Measurements from ENCODE around the gene PFKFB1. TPM values are rescaled to one million over a fixed set of nuclear protein-coding genes. Genes with fewer than 3 reads are reported as not detected.

Gene PFKFB1
- total and polyA plus RNA-seq, 9 of the 15 experiments (the other 6 are each of a cell fraction or from before 2014, with no cell fraction given), result 0.07 to 0.24 (median 0.15) TPM; not detected in 2

DNA sequence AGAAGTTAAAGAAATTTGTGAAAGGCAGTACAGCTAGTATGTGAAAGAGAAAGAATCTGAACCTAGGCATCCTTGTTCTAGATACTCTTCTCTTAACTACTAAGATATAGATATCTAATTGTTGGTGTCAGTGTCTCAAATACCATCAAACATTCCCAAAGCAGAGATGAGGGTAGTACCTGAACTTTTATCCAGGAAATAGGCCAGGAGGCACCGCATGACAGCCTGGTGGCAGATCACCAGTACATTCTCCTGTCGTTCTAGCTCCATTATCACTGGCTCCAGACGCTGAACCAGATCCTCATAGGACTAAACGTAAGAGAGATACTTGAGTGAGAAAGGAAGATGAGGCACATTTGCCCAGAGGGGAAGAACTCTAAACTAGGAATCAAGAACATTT is 56.6 kb downstream of the PFKFB1 start (continued):
- TF ChIP-seq, protein P1, sequence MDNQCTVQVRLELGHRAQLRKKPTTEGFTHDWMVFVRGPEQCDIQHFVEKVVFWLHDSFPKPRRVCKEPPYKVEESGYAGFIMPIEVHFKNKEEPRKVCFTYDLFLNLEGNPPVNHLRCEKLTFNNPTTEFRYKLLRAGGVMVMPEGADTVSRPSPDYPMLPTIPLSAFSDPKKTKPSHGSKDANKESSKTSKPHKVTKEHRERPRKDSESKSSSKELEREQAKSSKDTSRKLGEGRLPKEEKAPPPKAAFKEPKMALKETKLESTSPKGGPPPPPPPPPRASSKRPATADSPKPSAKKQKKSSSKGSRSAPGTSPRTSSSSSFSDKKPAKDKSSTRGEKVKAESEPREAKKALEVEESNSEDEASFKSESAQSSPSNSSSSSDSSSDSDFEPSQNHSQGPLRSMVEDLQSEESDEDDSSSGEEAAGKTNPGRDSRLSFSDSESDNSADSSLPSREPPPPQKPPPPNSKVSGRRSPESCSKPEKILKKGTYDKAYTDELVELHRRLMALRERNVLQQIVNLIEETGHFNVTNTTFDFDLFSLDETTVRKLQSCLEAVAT (IDR thresholded peaks at IDR 0.05), result no peak
- no peak for TF ChIP-seq ASH1L (IDR thresholded peaks at IDR 0.05; ENCODE audit: borderline replicate concordance, low read depth, partially characterized antibody)

DNA sequence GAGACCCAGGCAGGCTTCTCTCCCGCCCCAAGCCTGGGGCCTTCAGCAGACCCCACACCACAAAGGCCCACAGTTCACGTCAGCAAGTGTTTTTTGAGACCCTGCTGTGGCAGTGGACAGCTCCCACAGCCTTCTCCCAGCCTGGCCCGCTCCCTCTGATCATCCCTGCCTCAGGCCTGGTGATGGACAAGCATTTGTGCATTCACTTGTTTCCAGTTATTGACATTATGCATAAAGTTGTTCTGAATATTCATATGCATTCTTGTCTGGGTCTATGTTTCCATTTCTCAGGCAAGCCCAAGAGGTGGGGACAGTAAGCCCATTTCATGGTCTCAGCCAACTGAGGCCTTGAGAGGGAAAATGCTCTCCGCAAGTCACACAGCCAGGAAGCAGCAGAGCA is 58.7 kb downstream of the PFKFB1 start:
- FAIRE-seq, result no peak
- H3K4me3 ChIP-seq, result no peak overlapping the region
- CTCF ChIA-PET (ENCODE audit: low intra/inter-chr PET ratio), result no interaction called here
- H3K4me1 ChIP-seq (replicated peaks in 1 of 2; ENCODE audit: control insufficient read depth in 2 of 2, insufficient read depth in 2 of 2, low read length in 2 of 2), result no peaks in the 10 kb centered on the region
- H3K9me3 ChIP-seq (replicated peaks; ENCODE audit: control insufficient read depth, insufficient read depth, low read depth, low read length), result no peaks in the 10 kb centered on the region
- no peak overlapping the region for H3K4me2 ChIP-seq (ENCODE audit: insufficient read depth, low read length)
- no TSS peak for BruUV-seq (replicated peaks)
- no peak overlapping the region for H2AFZ ChIP-seq (ENCODE audit: low read depth, low read length)
- H3K79me2 ChIP-seq (ENCODE audit: control insufficient read depth, insufficient read depth, low read length), result no peaks in the 10 kb centered on the region
- no peaks in the 10 kb centered on the region for H3K36me3 ChIP-seq (ENCODE audit: control insufficient read depth, insufficient read depth, low read length)
- H3K27ac ChIP-seq (ENCODE audit: extremely low read depth, low read depth, low read length), result no peak overlapping the region
- intact Hi-C loops (cut with micrococcal nuclease), result no loop called here
- 12% methylated on average over 4 of the region's 4 CpGs for WGBS (ENCODE audit: insufficient coverage, low coverage, missing lambda C conversion rate)
- no peak overlapping the region for H3K9ac ChIP-seq (ENCODE audit: insufficient read depth in 1 of 2, low read depth in 2 of 2, low read length in 2 of 2)
- DNase-seq (ENCODE audit: extremely low read depth in 1 of 4, low spot score in 3 of 4), result no peak
- no peaks in the 10 kb centered on the region for H4K20me1 ChIP-seq (replicated peaks; ENCODE audit: control insufficient read depth, insufficient read depth, low read length)
- POLR2A ChIA-PET, result no interaction called here
- no peak for ATAC-seq
- no peaks in the 10 kb centered on the region; a peak in 1 of 5 replicates for H3K27me3 ChIP-seq (ENCODE audit: control insufficient read depth in 2 of 2, insufficient read depth in 2 of 2, low read length in 2 of 2)
- in situ Hi-C loops (cut with MboI), result no loop called here
- no peaks in the 10 kb centered on the region for H3K9me1 ChIP-seq (ENCODE audit: control insufficient read depth, insufficient read depth, low read length)
- no peak for TF ChIP-seq ZNF165 (CRISPR knock-in tag; IDR thresholded peaks at IDR 0.05; ENCODE audit: borderline replicate concordance)
- TF ChIP-seq MYC (IDR thresholded peaks at IDR 0.05; ENCODE audit: low read depth, low read length), result no peak
- no peak for TF ChIP-seq MYC (CRISPR knock-in tag; IDR thresholded peaks at IDR 0.05; ENCODE audit: borderline replicate concordance, low read depth)
- no peak for TF ChIP-seq TCF3 (CRISPR knock-in tag; IDR thresholded peaks at IDR 0.05)
- no peak for TF ChIP-seq GABPB2 (CRISPR knock-in tag; conservative IDR thresholded peaks at IDR 0.05)
- TF ChIP-seq ZNF140 (CRISPR knock-in tag; IDR thresholded peaks at IDR 0.05), result no peak
- TF ChIP-seq, protein P2, sequence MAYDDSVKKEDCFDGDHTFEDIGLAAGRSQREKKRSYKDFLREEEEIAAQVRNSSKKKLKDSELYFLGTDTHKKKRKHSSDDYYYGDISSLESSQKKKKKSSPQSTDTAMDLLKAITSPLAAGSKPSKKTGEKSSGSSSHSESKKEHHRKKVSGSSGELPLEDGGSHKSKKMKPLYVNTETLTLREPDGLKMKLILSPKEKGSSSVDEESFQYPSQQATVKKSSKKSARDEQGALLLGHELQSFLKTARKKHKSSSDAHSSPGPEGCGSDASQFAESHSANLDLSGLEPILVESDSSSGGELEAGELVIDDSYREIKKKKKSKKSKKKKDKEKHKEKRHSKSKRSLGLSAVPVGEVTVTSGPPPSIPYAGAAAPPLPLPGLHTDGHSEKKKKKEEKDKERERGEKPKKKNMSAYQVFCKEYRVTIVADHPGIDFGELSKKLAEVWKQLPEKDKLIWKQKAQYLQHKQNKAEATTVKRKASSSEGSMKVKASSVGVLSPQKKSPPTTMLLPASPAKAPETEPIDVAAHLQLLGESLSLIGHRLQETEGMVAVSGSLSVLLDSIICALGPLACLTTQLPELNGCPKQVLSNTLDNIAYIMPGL (CRISPR knock-in tag; IDR thresholded peaks at IDR 0.05), result no peak
- TF ChIP-seq, protein P3, sequence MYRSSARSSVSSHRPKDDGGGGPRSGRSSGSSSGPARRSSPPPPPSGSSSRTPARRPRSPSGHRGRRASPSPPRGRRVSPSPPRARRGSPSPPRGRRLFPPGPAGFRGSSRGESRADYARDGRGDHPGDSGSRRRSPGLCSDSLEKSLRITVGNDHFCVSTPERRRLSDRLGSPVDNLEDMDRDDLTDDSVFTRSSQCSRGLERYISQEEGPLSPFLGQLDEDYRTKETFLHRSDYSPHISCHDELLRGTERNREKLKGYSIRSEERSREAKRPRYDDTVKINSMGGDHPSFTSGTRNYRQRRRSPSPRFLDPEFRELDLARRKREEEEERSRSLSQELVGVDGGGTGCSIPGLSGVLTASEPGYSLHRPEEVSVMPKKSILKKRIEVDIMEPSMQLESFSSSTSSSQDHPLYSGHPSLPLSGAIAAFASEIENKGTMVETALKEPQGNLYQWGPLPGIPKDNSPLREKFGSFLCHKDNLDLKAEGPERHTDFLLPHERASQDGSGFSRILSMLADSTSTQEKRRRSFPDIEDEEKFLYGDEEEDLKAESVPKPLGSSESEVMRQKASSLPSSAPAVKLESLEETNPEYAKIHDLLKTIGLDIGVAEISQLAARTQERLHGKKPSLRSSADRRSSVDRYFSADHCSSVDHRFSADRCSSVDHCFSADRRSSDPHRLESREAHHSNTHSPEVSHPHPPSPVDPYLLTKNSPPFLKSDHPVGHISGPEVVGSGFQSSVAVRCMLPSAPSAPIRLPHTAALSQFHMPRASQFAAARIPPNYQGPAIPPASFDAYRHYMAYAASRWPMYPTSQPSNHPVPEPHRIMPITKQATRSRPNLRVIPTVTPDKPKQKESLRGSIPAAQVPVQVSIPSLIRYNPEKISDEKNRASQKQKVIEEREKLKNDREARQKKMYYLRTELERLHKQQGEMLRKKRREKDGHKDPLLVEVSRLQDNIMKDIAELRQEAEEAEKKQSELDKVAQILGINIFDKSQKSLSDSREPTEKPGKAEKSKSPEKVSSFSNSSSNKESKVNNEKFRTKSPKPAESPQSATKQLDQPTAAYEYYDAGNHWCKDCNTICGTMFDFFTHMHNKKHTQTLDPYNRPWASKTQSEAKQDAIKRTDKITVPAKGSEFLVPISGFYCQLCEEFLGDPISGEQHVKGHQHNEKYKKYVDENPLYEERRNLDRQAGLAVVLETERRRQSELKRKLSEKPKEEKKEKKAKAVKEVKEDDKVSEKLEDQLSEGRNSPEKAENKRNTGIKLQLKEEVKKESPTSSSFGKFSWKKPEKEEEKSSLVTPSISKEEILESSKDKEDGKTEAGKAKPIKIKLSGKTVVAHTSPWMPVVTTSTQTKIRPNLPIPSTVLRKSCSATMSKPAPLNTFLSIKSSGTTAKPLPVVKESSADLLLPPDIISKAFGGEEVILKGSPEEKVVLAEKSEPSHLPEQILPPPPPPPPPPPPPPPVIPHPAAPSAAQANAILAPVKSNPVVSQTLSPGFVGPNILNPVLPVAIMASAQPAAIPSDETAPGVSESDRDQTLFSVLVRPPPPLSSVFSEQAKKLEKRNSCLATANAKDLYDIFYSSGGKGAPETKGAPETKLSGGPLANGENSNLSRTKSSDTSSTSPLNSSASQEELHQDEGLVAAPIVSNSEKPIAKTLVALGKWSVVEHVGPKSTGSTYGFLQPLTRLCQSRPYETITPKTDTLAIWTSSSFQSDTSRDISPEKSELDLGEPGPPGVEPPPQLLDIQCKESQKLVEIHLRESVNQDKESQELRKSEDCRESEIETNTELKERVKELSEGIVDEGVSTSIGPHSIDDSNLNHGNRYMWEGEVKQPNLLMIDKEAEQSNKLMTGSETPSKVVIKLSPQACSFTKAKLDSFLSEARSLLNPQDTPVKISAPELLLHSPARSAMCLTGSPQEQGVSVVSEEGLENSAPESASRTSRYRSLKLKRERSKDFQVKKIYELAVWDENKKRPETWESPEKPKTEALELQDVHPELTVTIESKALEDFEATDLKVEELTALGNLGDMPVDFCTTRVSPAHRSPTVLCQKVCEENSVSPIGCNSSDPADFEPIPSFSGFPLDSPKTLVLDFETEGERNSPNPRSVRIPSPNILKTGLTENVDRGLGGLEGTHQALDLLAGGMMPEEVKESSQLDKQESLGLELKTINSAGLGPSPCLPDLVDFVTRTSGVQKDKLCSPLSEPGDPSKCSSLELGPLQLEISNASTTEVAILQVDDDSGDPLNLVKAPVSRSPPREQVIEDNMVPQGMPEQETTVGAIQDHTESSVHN (IDR thresholded peaks at IDR 0.05; ENCODE audit: borderline replicate concordance in 1 of 2, low read depth in 1 of 2), result no peak

All from K562 (cell line).